HCT116 (cell line): ENCODE data around the gene ZNF135. TPM values are rescaled to one million over a fixed set of nuclear protein-coding genes. Genes with fewer than 3 reads are reported as not detected.

Source experiments
- ATAC-seq: fragments of 200-7000 bp; cut with Tn5 transposase; 2 replicates; pipeline ENCODE4 v1.9.1; 2020; ENCODE audit warnings: mild to moderate bottlenecking, moderate library complexity
- BruUV-seq: library from RNA; stranded (reverse); fragments of 400-500 nt; replicated peaks from 2 replicates; lab custom pipeline; 2021; lab: Mats Ljungman, UMichigan
- CTCF ChIA-PET: fragments of 300-600 bp; sonication (Branson Sonifier 250); formaldehyde crosslinking; loops from one replicate; lab custom pipeline; 2021; ENCODE audit warnings: antibody characterized with exemption; lab: Charles Lee
- POLR2A ChIA-PET: fragments of 300-600, 350-600 bp; sonication (Branson Sonifier 250); formaldehyde crosslinking; loops from one replicate; lab custom pipeline; 2021; ENCODE audit warnings: antibody characterized with exemption; lab: Charles Lee
- RAD21 ChIA-PET, 2 experiments: fragments of 300-600 bp; sonication (Branson Sonifier 250); formaldehyde crosslinking; loops; one replicate each; lab custom pipeline; 2023; ENCODE audit warnings: low total read pairs in 2 of 2; ENCODE audit not compliant: uncharacterized antibody in 2 of 2, unreplicated experiment in 2 of 2, low non-redundant PET in 1 of 2; lab: Charles Lee
- DNase-seq: peaks from one replicate; pipeline ENCODE4 v3.0.0-alpha.2; 2010; ENCODE audit warnings: low read depth, low spot score
- H2AFZ ChIP-seq: fragments of 200-600 bp; shearing (Covaris generic), sonication (generic); 2 replicates; pipeline ENCODE4 v1.6.1; 2017; ENCODE audit warnings: low read depth, mixed run types, mixed read lengths, antibody characterized with exemption, low read length; ENCODE audit not compliant: poor library complexity, severe bottlenecking
- H3K27ac ChIP-seq: 2 replicates; pipeline ENCODE4 v1.5.1; 2012; ENCODE audit warnings: low read depth, low read length
- H3K27me3 ChIP-seq: fragments of 200-600 bp; sonication (generic); 2 replicates; pipeline ENCODE4 v1.6.1; 2016; ENCODE audit warnings: mixed run types, low read length, mixed read lengths; ENCODE audit not compliant: insufficient read depth
- H3K36me3 ChIP-seq, 2 experiments: fragments of 200-500 bp in 1 of 2; fragments of 200-600 bp in 1 of 2; sonication (Bioruptor generic) in 1 of 2; sonication (generic) in 1 of 2; 2 replicates each; pipeline versions ENCODE4 v1.5.1 to v1.6.1; 2014 to 2016; ENCODE audit warnings: low read length in 2 of 2, inconsistent platforms in 1 of 2, mixed read lengths in 1 of 2, mixed run types in 1 of 2; ENCODE audit not compliant: insufficient read depth in 2 of 2, control insufficient read depth in 1 of 2
- H3K4me1 ChIP-seq, 2 experiments: fragments of 200-600 bp in 1 of 2; sonication (generic) in 1 of 2; 2 replicates each; pipeline versions ENCODE4 v1.5.1 to v1.6.1; 2012 to 2017; ENCODE audit warnings: low read length in 2 of 2, inconsistent platforms in 1 of 2, mild to moderate bottlenecking in 1 of 2, mixed read lengths in 1 of 2, mixed run types in 1 of 2, moderate library complexity in 1 of 2; ENCODE audit not compliant: insufficient read depth in 2 of 2, control insufficient read depth in 1 of 2
- H3K4me2 ChIP-seq: fragments of 200-600 bp; sonication (generic); 2 replicates; pipeline ENCODE4 v1.6.1; 2017; ENCODE audit warnings: mixed run types, low read length, mixed read lengths
- H3K4me3 ChIP-seq, 2 experiments: fragments of 200-600 bp in 1 of 2; sonication (generic) in 1 of 2; replicated peaks in 1 of 2; 2 replicates each; pipeline ENCODE4 v1.5.1; 2011 to 2016; ENCODE audit warnings: low read length in 2 of 2, control low read depth in 1 of 2, low read depth in 1 of 2, mild to moderate bottlenecking in 1 of 2, mixed read lengths in 1 of 2, mixed run types in 1 of 2
- H3K79me2 ChIP-seq: fragments of 200-600 bp; sonication (generic); 2 replicates; pipeline ENCODE4 v1.6.1; 2017; ENCODE audit warnings: mild to moderate bottlenecking, mixed run types, low read length, moderate library complexity, mixed read lengths; ENCODE audit not compliant: insufficient read depth
- H3K9ac ChIP-seq: fragments of 200-600 bp; sonication (generic); 2 replicates; pipeline ENCODE4 v1.6.1; 2016; ENCODE audit warnings: low read length, mixed read lengths
- H3K9me2 ChIP-seq: fragments of 200-600 bp; sonication (generic), shearing (Covaris generic); 2 replicates; pipeline ENCODE4 v1.6.1; 2017; ENCODE audit warnings: mixed run types, mild to moderate bottlenecking, moderate library complexity; ENCODE audit not compliant: insufficient read depth
- H3K9me3 ChIP-seq, 2 experiments: fragments of 200-500 bp in 1 of 2; fragments of 200-600 bp in 1 of 2; sonication (Bioruptor generic) in 1 of 2; sonication (generic) in 1 of 2; 2 replicates each; pipeline ENCODE4 v1.6.1; 2014 to 2017; ENCODE audit warnings: low read length in 2 of 2, mixed read lengths in 2 of 2, inconsistent platforms in 1 of 2, low read depth in 1 of 2, mild to moderate bottlenecking in 1 of 2, mixed run types in 1 of 2, moderate library complexity in 1 of 2; ENCODE audit not compliant: control insufficient read depth in 1 of 2, insufficient read depth in 1 of 2
- H4K20me1 ChIP-seq: fragments of 200-600 bp; sonication (generic), shearing (Covaris generic); 2 replicates; pipeline ENCODE4 v1.6.1; 2017; ENCODE audit warnings: mixed run types, mild to moderate bottlenecking, moderate library complexity; ENCODE audit not compliant: insufficient read depth
- CEBPB ChIP-seq: IDR thresholded peaks from 2 replicates; pipeline ENCODE4 v1.6.1; 2012; ENCODE audit warnings: low read depth
- EGR1 ChIP-seq: IDR thresholded peaks from 2 replicates; pipeline ENCODE4 v1.6.1; 2012; ENCODE audit warnings: low read depth
- ELF1 ChIP-seq: IDR thresholded peaks from 2 replicates; pipeline ENCODE4 v1.6.1; 2012; ENCODE audit warnings: low read depth, borderline replicate concordance
- EZH2 ChIP-seq: fragments of 200-600 bp; sonication (generic); IDR thresholded peaks from 2 replicates; pipeline ENCODE4 v1.6.1; 2017; ENCODE audit warnings: antibody characterized with exemption, mixed run types
- EZH2phosphoT487 ChIP-seq: fragments of 200-600 bp; IDR thresholded peaks from 2 replicates; pipeline ENCODE4 v1.6.1; 2018; ENCODE audit warnings: antibody characterized with exemption, borderline replicate concordance
- JUND ChIP-seq: IDR thresholded peaks from 2 replicates; pipeline ENCODE4 v1.6.1; 2012
- POLR2A ChIP-seq: IDR thresholded peaks from 2 replicates; pipeline ENCODE4 v1.7.0; 2011; ENCODE audit warnings: borderline replicate concordance; ENCODE audit not compliant: insufficient read depth, insufficient read length; ENCODE audit errors: extremely low read depth
- SIN3A ChIP-seq: IDR thresholded peaks from 2 replicates; pipeline ENCODE4 v1.6.1; 2012; ENCODE audit warnings: low read depth
- SP1 ChIP-seq: IDR thresholded peaks from 2 replicates; pipeline ENCODE4 v1.6.1; 2012; ENCODE audit warnings: low read depth
- SRF ChIP-seq: IDR thresholded peaks from 2 replicates; pipeline ENCODE4 v1.6.1; 2012; ENCODE audit warnings: low read depth
- TCF7L2 ChIP-seq: IDR thresholded peaks from 2 replicates; pipeline ENCODE4 v1.7.0; 2011; ENCODE audit warnings: borderline replicate concordance, inconsistent platforms; ENCODE audit not compliant: insufficient read depth, insufficient read length; ENCODE audit errors: extremely low read depth
- ZNF274 ChIP-seq: fragments of 200-500 bp; sonication (Bioruptor generic); IDR thresholded peaks from 2 replicates; pipeline ENCODE4 v1.6.1; 2014; ENCODE audit warnings: mild to moderate bottlenecking, low read depth, low read length, inconsistent platforms
- intact Hi-C: fragments of 100-400 bp; cut with micrococcal nuclease; formaldehyde crosslinking; loops from 2 replicates; pipeline ENCODE4 v1.10.0; 2022
- total RNA-seq: library from RNA; stranded (reverse); gene quantifications from one replicate; pipeline ENCODE4 v1.2.1, GENCODE V29; 2021; ENCODE audit not compliant: unreplicated experiment
- TF ChIP-seq, protein P1 (sequence below): IDR thresholded peaks from 2 replicates; pipeline ENCODE4 v1.6.1; 2012

ZNF135 gene
- total RNA-seq, 1 experiment from 2014 or later: not detected

DNA sequence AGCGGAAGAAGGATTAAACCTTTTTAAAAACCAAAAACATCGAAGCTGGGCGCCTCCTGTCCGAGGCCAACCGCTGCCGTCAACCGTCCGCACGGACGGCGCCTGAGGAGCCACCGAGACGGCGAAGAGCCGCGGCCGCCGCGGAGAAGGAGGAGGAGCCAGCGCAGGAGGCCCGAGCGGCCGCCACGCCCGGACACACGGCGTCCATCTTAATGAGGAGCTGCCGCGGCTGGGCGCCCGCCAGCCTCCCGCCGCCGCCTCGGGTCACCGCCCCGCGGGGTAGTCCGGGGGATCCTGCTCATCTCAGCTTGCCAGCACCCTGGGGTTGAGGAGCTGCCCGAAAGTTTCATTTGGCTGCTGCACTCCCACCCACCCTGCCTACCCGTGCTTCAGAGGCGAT is 14.7 kb upstream of the ZNF135 start:
- POLR2A ChIA-PET: no interaction called here
- Histone ChIP-seq H3K4me3 (no peak overlapping the region), H4K20me1 (no peaks in the 10 kb centered on the region), H3K4me1 (no peaks in the 10 kb centered on the region), H3K27ac (no peak overlapping the region), H3K36me3 (no peaks in the 10 kb centered on the region), H3K27me3 (no peaks in the 10 kb centered on the region), H3K4me2 (no peak overlapping the region), H3K79me2 (no peaks in the 10 kb centered on the region), H2AFZ (no peak overlapping the region), H3K9me3 (peaks cover 0 to 17% of the 10 kb centered on the region in 2 experiments; a peak in 2 of 4 replicates), H3K9me2 (no peaks in the 10 kb centered on the region), H3K9ac (no peak overlapping the region)
- no peak for ATAC-seq
- CTCF ChIA-PET: no interaction called here
- TF ChIP-seq ELF1 (no peak), TCF7L2 (no peak), CEBPB (no peak), EGR1 (no peak), ZNF274 (no peak), POLR2A (no peak), SP1 (no peak), EZH2 (no peak), SIN3A (no peak)
- TF ChIP-seq, protein P1, sequence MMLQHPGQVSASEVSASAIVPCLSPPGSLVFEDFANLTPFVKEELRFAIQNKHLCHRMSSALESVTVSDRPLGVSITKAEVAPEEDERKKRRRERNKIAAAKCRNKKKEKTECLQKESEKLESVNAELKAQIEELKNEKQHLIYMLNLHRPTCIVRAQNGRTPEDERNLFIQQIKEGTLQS: no peak
- BruUV-seq: no TSS peak
- intact Hi-C loops: no loop called here
- DNase-seq: no peak
- RAD21 ChIA-PET: no interaction called here

DNA sequence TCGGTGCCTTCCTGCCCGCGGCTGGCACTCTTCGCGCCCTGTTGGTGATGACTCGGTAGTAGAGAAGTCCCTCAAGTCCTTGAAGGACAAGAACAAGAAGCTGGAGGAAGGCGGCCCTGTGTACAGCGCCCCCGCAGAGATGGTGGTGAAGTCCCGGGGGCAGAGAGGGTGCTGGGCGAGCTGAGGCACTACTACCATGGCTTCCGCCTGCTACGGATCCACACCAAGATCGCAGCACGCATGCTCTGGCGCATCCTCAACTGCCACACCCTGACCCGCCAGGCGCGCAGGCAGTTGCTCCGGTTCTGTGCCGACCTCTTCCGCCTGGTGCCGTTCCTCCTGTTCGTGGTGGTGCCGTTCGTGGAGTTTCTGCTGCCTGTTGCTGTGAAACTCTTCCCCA is 14.2 kb upstream of the ZNF135 start:
- Histone ChIP-seq H3K79me2 (no peaks in the 10 kb centered on the region), H3K9ac (no peak overlapping the region), H3K9me3 (peaks cover 0 to 17% of the 10 kb centered on the region in 2 experiments; a peak in 2 of 4 replicates), H3K4me2 (no peak overlapping the region), H3K4me1 (no peaks in the 10 kb centered on the region), H3K27ac (no peak overlapping the region), H4K20me1 (no peaks in the 10 kb centered on the region), H3K27me3 (no peaks in the 10 kb centered on the region), H3K4me3 (no peak overlapping the region), H3K36me3 (no peaks in the 10 kb centered on the region), H3K9me2 (no peaks in the 10 kb centered on the region), H2AFZ (no peak overlapping the region)
- no TSS peak for BruUV-seq
- ChIA-PET RAD21 (no interaction called here), POLR2A (no interaction called here), CTCF (no interaction called here)
- ATAC-seq (no peak), DNase-seq (no peak)
- intact Hi-C loops: no loop called here
- TF ChIP-seq JUND (no peak), EZH2phosphoT487 (no peak), SRF (no peak)
